H1 (cell line): ENCODE results near the gene PLA1A.

Source experiments
- BCL11A ChIP-seq, 2 experiments: IDR thresholded peaks; one replicate each; pipeline ENCODE4 v1.6.1; 2011; ENCODE audit warnings: low read depth in 2 of 2, low read length in 2 of 2, mild to moderate bottlenecking in 2 of 2
- CEBPB ChIP-seq: IDR thresholded peaks from 2 replicates; pipeline ENCODE4 v1.6.1; 2012; ENCODE audit warnings: low read depth, low read length
- EP300 ChIP-seq, 2 experiments: IDR thresholded peaks; 1 replicate in 1 of 2; 2 replicates in 1 of 2; pipeline ENCODE4 v1.6.1; 2011 to 2012; ENCODE audit warnings: low read depth in 2 of 2, low read length in 2 of 2, mild to moderate bottlenecking in 2 of 2, borderline replicate concordance in 1 of 2, inconsistent platforms in 1 of 2, moderate library complexity in 1 of 2
- EZH2 ChIP-seq: fragments of 200-600 bp; sonication (generic); IDR thresholded peaks from 2 replicates; pipeline ENCODE4 v1.7.1; 2012; ENCODE audit warnings: low read depth, mild to moderate bottlenecking, moderate library complexity, low read length, inconsistent platforms; ENCODE audit not compliant: severe bottlenecking
- NANOG ChIP-seq: IDR thresholded peaks from 2 replicates; pipeline ENCODE4 v1.6.1; 2011; ENCODE audit warnings: low read length, low read depth, mild to moderate bottlenecking, inconsistent platforms; ENCODE audit not compliant: insufficient read depth, poor library complexity, severe bottlenecking
- RNF2 ChIP-seq: fragments of 200-900, 300-1000 bp; sonication (generic); IDR thresholded peaks from 2 replicates; pipeline ENCODE4 v1.7.1; 2016; ENCODE audit warnings: borderline replicate concordance, low read depth, mild to moderate bottlenecking, antibody characterized with exemption, low read length; ENCODE audit not compliant: poor library complexity, severe bottlenecking; ENCODE audit errors: missing control alignments
- SP1 ChIP-seq: IDR thresholded peaks from 2 replicates; pipeline ENCODE4 v1.6.1; 2011; ENCODE audit warnings: low read depth, low read length
- TAF1 ChIP-seq: IDR thresholded peaks from 2 replicates; pipeline ENCODE4 v1.6.1; 2011; ENCODE audit warnings: mild to moderate bottlenecking, low read depth, low read length
- TF ChIP-seq, protein P1 (sequence below): IDR thresholded peaks from 2 replicates; pipeline ENCODE4 v1.6.1; 2012; ENCODE audit warnings: inconsistent platforms
- TF ChIP-seq, protein P2 (sequence below), 3 experiments: IDR thresholded peaks; 1 replicate in 2 of 3; 2 replicates in 1 of 3; pipeline versions ENCODE4 v1.5.1 to v1.6.1; 2011; ENCODE audit warnings: low read length in 3 of 3, mild to moderate bottlenecking in 3 of 3, inconsistent platforms in 2 of 3, low read depth in 1 of 3, moderate library complexity in 1 of 3; ENCODE audit not compliant: insufficient read depth in 1 of 3; ENCODE audit errors: control extremely low read depth in 1 of 3

DNA sequence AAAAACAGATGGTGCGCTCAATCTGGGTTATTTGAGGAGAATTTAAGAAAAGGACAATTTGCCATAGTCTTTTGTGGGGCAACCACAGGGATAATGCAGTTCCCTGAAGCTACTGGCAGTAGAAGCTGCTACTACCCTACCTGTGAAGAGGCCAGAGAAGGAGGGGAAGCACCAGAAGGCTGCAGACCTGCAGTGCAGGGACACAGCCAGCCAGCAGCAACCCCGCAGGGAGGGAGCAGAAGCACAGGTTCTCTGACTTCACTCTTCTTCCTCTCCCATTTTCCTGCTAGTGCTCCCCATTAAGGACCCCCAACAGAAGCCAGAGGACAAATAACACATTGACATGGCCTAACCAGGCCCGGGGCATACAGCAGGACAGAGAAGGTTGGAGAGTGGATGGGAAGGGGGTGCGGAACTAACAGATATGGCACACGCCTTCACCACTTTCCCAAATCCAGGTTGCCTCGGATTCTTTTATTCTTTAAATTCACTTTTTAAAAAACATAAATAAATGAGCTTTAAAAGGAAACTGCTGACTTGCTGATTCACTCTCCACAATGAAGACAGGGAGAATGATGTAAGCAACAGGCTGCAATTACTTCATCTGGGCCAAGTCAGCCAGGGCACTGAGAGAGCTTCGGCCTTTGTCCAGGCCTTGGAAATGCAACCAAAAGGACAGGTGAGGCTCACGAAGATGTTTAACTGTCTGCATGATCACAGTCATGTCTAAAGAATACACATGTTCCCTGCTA lies 32.6 kb downstream of the PLA1A start:
- TF ChIP-seq, protein P1, sequence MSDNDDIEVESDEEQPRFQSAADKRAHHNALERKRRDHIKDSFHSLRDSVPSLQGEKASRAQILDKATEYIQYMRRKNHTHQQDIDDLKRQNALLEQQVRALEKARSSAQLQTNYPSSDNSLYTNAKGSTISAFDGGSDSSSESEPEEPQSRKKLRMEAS = no peak
- TF ChIP-seq CEBPB = no peak
- no peak for TF ChIP-seq BCL11A (IDR thresholded peaks at IDR 0.05; ENCODE audit: low read depth in 2 of 2, low read length in 2 of 2)
- TF ChIP-seq, protein P2, sequence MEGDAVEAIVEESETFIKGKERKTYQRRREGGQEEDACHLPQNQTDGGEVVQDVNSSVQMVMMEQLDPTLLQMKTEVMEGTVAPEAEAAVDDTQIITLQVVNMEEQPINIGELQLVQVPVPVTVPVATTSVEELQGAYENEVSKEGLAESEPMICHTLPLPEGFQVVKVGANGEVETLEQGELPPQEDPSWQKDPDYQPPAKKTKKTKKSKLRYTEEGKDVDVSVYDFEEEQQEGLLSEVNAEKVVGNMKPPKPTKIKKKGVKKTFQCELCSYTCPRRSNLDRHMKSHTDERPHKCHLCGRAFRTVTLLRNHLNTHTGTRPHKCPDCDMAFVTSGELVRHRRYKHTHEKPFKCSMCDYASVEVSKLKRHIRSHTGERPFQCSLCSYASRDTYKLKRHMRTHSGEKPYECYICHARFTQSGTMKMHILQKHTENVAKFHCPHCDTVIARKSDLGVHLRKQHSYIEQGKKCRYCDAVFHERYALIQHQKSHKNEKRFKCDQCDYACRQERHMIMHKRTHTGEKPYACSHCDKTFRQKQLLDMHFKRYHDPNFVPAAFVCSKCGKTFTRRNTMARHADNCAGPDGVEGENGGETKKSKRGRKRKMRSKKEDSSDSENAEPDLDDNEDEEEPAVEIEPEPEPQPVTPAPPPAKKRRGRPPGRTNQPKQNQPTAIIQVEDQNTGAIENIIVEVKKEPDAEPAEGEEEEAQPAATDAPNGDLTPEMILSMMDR (IDR thresholded peaks at IDR 0.05; ENCODE audit: control extremely low read depth in 1 of 3, insufficient read depth in 1 of 3, low read depth in 1 of 3, low read length in 3 of 3) = no peak
- TF ChIP-seq EP300 (IDR thresholded peaks at IDR 0.05; ENCODE audit: borderline replicate concordance in 1 of 2, low read depth in 2 of 2, low read length in 2 of 2) = no peak
- no peak for TF ChIP-seq TAF1
- TF ChIP-seq SP1 = no peak
- TF ChIP-seq RNF2 = no peak
- no peak for TF ChIP-seq EZH2
- TF ChIP-seq NANOG = no peak
